WTC11 (cell line): ENCODE measurements around the gene ZNF165. TPM values are rescaled to one million over a fixed set of nuclear protein-coding genes. Genes with fewer than 3 reads are reported as not detected.

Experiments
- EMX1 ChIP-seq: fragments of 250-450 bp; sonication (Bioruptor Pico); IDR thresholded peaks from 2 replicates; pipeline ENCODE4 v1.8.0; 2021; ENCODE audit warnings: mild to moderate bottlenecking
- ERG ChIP-seq: fragments of 250-450 bp; sonication (Bioruptor Pico); IDR thresholded peaks from 2 replicates; pipeline ENCODE4 v1.8.0; 2021; ENCODE audit warnings: mild to moderate bottlenecking
- ESRRA ChIP-seq: sonication (generic); formaldehyde crosslinking; IDR thresholded peaks from 2 replicates; pipeline ENCODE4 v1.8.1; 2022; ENCODE audit warnings: mild to moderate bottlenecking, missing genetic modification reagents, borderline replicate concordance
- ETV6 ChIP-seq: sonication (generic); formaldehyde crosslinking; IDR thresholded peaks from 2 replicates; pipeline ENCODE4 v1.8.1; 2022; ENCODE audit warnings: mild to moderate bottlenecking, missing genetic modification reagents
- FOXP4 ChIP-seq: sonication (generic); formaldehyde crosslinking; IDR thresholded peaks from 2 replicates; pipeline ENCODE4 v1.8.0; 2022; ENCODE audit warnings: mild to moderate bottlenecking, missing genetic modification reagents
- GABPB1 ChIP-seq: sonication (generic); formaldehyde crosslinking; IDR thresholded peaks from 2 replicates; pipeline ENCODE4 v1.8.1; 2023; ENCODE audit warnings: mild to moderate bottlenecking, missing genetic modification reagents
- GRHL2 ChIP-seq: fragments of 250-450 bp; sonication (Bioruptor Pico); IDR thresholded peaks from 2 replicates; pipeline ENCODE4 v1.8.0; 2022; ENCODE audit warnings: mild to moderate bottlenecking, moderate library complexity; ENCODE audit not compliant: insufficient replicate concordance, severe bottlenecking
- IRF1 ChIP-seq: sonication (generic); formaldehyde crosslinking; IDR thresholded peaks from 2 replicates; pipeline ENCODE4 v1.8.0; 2023; ENCODE audit warnings: missing genetic modification reagents
- MAX ChIP-seq: sonication (generic); formaldehyde crosslinking; IDR thresholded peaks from 2 replicates; pipeline ENCODE4 v1.8.0; 2022; ENCODE audit warnings: mild to moderate bottlenecking, missing genetic modification reagents
- MXD4 ChIP-seq: fragments of 250-450 bp; sonication (Bioruptor Pico); IDR thresholded peaks from 2 replicates; pipeline ENCODE4 v1.8.0; 2021; ENCODE audit warnings: mild to moderate bottlenecking, moderate library complexity, borderline replicate concordance
- TEAD1 ChIP-seq: sonication (generic); formaldehyde crosslinking; IDR thresholded peaks from 2 replicates; pipeline ENCODE4 v1.8.0; 2022; ENCODE audit warnings: mild to moderate bottlenecking, missing genetic modification reagents
- TP53 ChIP-seq: sonication (generic); formaldehyde crosslinking; IDR thresholded peaks from 2 replicates; pipeline ENCODE4 v1.8.1; 2023; ENCODE audit warnings: mild to moderate bottlenecking, missing genetic modification reagents
- USF2 ChIP-seq: sonication (generic); formaldehyde crosslinking; IDR thresholded peaks from 2 replicates; pipeline ENCODE4 v1.8.1; 2023; ENCODE audit warnings: mild to moderate bottlenecking, missing genetic modification reagents, moderate library complexity
- ZNF138 ChIP-seq: sonication (generic); formaldehyde crosslinking; conservative IDR thresholded peaks from 2 replicates; pipeline ENCODE4 v1.8.1; 2022; ENCODE audit warnings: mild to moderate bottlenecking, moderate library complexity, missing genetic modification reagents
- ZNF219 ChIP-seq: sonication (generic); formaldehyde crosslinking; IDR thresholded peaks from 2 replicates; pipeline ENCODE4 v1.8.0; 2023; ENCODE audit warnings: missing genetic modification reagents, mild to moderate bottlenecking, borderline replicate concordance
- ZNF416 ChIP-seq: fragments of 250-450 bp; sonication (Bioruptor Pico); IDR thresholded peaks from 2 replicates; pipeline ENCODE4 v1.9.0; 2021; ENCODE audit warnings: mild to moderate bottlenecking, inconsistent platforms
- ZNF423 ChIP-seq: fragments of 250-450 bp; sonication (Bioruptor Pico); IDR thresholded peaks from 2 replicates; pipeline ENCODE4 v2.1.2; 2022; ENCODE audit warnings: mild to moderate bottlenecking, moderate library complexity
- ZNF512 ChIP-seq: sonication (generic); formaldehyde crosslinking; IDR thresholded peaks from 2 replicates; pipeline ENCODE4 v1.8.1; 2022; ENCODE audit warnings: missing genetic modification reagents, borderline replicate concordance
- total RNA-seq: library from RNA; stranded (reverse); gene quantifications from 3 replicates; pipeline ENCODE4 v1.2.3, GENCODE V29; 2021
- TF ChIP-seq, protein P1 (sequence below): sonication (generic); formaldehyde crosslinking; IDR thresholded peaks from 2 replicates; pipeline ENCODE4 v1.8.0; 2023; ENCODE audit warnings: missing genetic modification reagents, mild to moderate bottlenecking, borderline replicate concordance
- TF ChIP-seq, protein P2 (sequence below): sonication (generic); formaldehyde crosslinking; IDR thresholded peaks from 2 replicates; pipeline ENCODE4 v1.8.0; 2022; ENCODE audit warnings: mild to moderate bottlenecking, missing genetic modification reagents
- TF ChIP-seq, protein P3 (sequence below): sonication (generic); formaldehyde crosslinking; IDR thresholded peaks from 2 replicates; pipeline ENCODE4 v1.8.0; 2022; ENCODE audit warnings: missing genetic modification reagents

ZNF165 gene
- total RNA-seq, 1 experiment from 2014 or later: 8.0 TPM

DNA sequence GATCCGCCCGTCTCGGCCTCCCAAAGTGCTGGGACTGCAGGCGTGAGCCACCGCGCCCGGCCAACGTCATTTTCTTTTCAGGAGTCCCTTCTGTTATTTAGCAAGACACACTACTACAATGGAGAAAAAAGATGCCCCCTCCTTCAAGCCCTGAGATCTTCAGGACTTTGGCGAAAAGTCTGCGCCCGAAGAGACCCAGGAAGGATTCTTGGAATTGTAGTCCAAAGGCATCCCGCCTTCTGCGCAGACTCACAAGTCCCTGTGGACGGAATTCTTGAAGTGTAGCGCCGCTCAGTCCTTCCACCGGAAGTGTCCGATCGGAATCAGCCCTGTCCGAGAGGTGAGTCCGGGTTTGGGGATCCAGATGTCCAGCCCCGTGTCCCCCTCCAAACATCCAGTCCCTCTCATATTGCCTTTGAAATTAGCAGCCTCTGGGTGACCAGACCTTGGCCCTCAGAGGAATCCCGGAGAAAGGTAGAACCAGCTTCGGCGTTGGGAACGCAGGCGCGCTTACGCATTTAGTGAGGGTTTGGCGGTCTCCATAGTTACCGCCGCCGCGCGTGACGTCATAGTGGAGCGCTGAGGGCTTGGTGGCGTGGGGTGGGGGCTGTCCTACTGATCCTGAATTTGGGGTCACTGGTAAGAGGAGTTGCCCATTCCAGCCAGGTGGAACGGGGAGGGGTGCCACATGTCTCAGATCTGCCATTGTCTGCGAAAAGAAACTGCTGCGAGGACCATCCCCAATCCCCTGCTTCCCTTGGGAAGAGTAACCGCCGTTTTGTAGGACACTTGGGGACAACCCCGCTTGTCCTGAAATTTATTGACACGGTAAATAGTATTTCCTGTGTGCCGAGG, 490 bp downstream of the ZNF165 start (continued):
- TF ChIP-seq, protein P1, sequence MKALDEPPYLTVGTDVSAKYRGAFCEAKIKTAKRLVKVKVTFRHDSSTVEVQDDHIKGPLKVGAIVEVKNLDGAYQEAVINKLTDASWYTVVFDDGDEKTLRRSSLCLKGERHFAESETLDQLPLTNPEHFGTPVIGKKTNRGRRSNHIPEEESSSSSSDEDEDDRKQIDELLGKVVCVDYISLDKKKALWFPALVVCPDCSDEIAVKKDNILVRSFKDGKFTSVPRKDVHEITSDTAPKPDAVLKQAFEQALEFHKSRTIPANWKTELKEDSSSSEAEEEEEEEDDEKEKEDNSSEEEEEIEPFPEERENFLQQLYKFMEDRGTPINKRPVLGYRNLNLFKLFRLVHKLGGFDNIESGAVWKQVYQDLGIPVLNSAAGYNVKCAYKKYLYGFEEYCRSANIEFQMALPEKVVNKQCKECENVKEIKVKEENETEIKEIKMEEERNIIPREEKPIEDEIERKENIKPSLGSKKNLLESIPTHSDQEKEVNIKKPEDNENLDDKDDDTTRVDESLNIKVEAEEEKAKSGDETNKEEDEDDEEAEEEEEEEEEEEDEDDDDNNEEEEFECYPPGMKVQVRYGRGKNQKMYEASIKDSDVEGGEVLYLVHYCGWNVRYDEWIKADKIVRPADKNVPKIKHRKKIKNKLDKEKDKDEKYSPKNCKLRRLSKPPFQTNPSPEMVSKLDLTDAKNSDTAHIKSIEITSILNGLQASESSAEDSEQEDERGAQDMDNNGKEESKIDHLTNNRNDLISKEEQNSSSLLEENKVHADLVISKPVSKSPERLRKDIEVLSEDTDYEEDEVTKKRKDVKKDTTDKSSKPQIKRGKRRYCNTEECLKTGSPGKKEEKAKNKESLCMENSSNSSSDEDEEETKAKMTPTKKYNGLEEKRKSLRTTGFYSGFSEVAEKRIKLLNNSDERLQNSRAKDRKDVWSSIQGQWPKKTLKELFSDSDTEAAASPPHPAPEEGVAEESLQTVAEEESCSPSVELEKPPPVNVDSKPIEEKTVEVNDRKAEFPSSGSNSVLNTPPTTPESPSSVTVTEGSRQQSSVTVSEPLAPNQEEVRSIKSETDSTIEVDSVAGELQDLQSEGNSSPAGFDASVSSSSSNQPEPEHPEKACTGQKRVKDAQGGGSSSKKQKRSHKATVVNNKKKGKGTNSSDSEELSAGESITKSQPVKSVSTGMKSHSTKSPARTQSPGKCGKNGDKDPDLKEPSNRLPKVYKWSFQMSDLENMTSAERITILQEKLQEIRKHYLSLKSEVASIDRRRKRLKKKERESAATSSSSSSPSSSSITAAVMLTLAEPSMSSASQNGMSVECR (CRISPR knock-in tag): peak; percentile 34; the same call in 1 of the 2 replicates
- TF ChIP-seq, protein P2, sequence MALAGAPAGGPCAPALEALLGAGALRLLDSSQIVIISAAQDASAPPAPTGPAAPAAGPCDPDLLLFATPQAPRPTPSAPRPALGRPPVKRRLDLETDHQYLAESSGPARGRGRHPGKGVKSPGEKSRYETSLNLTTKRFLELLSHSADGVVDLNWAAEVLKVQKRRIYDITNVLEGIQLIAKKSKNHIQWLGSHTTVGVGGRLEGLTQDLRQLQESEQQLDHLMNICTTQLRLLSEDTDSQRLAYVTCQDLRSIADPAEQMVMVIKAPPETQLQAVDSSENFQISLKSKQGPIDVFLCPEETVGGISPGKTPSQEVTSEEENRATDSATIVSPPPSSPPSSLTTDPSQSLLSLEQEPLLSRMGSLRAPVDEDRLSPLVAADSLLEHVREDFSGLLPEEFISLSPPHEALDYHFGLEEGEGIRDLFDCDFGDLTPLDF: no peak
- no peak; the same call in 1 of the 2 replicates for TF ChIP-seq MAX (CRISPR knock-in tag)
- TF ChIP-seq ERG: no peak
- TF ChIP-seq ZNF416: no peak
- no peak for TF ChIP-seq ZNF423 (CRISPR knock-in tag)
- TF ChIP-seq USF2: no peak
- TF ChIP-seq GABPB1 (CRISPR knock-in tag): peak; percentile 98
- no peak for TF ChIP-seq MXD4 (CRISPR knock-in tag)
- peak; percentile 42; the same call in 1 of the 2 replicates for TF ChIP-seq ESRRA (CRISPR knock-in tag)
- TF ChIP-seq, protein P3, sequence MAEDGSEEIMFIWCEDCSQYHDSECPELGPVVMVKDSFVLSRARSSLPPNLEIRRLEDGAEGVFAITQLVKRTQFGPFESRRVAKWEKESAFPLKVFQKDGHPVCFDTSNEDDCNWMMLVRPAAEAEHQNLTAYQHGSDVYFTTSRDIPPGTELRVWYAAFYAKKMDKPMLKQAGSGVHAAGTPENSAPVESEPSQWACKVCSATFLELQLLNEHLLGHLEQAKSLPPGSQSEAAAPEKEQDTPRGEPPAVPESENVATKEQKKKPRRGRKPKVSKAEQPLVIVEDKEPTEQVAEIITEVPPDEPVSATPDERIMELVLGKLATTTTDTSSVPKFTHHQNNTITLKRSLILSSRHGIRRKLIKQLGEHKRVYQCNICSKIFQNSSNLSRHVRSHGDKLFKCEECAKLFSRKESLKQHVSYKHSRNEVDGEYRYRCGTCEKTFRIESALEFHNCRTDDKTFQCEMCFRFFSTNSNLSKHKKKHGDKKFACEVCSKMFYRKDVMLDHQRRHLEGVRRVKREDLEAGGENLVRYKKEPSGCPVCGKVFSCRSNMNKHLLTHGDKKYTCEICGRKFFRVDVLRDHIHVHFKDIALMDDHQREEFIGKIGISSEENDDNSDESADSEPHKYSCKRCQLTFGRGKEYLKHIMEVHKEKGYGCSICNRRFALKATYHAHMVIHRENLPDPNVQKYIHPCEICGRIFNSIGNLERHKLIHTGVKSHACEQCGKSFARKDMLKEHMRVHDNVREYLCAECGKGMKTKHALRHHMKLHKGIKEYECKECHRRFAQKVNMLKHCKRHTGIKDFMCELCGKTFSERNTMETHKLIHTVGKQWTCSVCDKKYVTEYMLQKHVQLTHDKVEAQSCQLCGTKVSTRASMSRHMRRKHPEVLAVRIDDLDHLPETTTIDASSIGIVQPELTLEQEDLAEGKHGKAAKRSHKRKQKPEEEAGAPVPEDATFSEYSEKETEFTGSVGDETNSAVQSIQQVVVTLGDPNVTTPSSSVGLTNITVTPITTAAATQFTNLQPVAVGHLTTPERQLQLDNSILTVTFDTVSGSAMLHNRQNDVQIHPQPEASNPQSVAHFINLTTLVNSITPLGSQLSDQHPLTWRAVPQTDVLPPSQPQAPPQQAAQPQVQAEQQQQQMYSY (CRISPR knock-in tag): no peak
- TF ChIP-seq ZNF219 (CRISPR knock-in tag): no peak
- TF ChIP-seq EMX1 (CRISPR knock-in tag): no peak
- TF ChIP-seq ZNF512 (CRISPR knock-in tag): no peak
- TF ChIP-seq ZNF138 (CRISPR knock-in tag): no peak
- TF ChIP-seq TP53: no peak
- 0 out of 2 replicates have a peak, but pooled peaks have one; percentile 23 for TF ChIP-seq FOXP4 (CRISPR knock-in tag)
- no peak; the same call in 1 of the 2 replicates for TF ChIP-seq IRF1
- peak; percentile 86 for TF ChIP-seq TEAD1 (CRISPR knock-in tag)
- TF ChIP-seq GRHL2: no peak
- TF ChIP-seq ETV6 (CRISPR knock-in tag): peak; percentile 73
